Breast epithelium (tissue), 3 donors: ENCODE measurements around the gene LSS.
"Not testable (repeated sequence)": the region's sequence is repeated elsewhere in the genome, so short reads cannot be mapped to it uniquely, and the experiment has no call there.

ENCODE experiments used
- CTCF ChIP-seq, 3 donors: fragments of 450-650 bp; IDR thresholded peaks; one replicate each; pipeline ENCODE4 v1.5.1; 2016 to 2017; ENCODE audit warnings: antibody characterized with exemption in 3 of 3, mild to moderate bottlenecking in 3 of 3, moderate library complexity in 3 of 3
- POLR2A ChIP-seq: fragments of 450-650 bp; IDR thresholded peaks from one replicate; pipeline ENCODE4 v1.6.1; 2016; ENCODE audit warnings: antibody characterized with exemption, mild to moderate bottlenecking, moderate library complexity
- POLR2AphosphoS5 ChIP-seq, 3 donors: sonication (generic); formaldehyde crosslinking; IDR thresholded peaks; one replicate each; pipeline ENCODE4 v1.6.1; 2017; ENCODE audit warnings: antibody characterized with exemption in 3 of 3

GRCh38 chr21:46223661-46224060 is 4.9 kb downstream of the LSS start:
- not testable (repeated sequence) for TF ChIP-seq POLR2AphosphoS5 (IDR thresholded peaks at IDR 0.05); POLR2A; CTCF (IDR thresholded peaks at IDR 0.05)
